PC-3 (cell line): ENCODE data around the gene BAMBI. TPM values are rescaled to one million over a fixed set of nuclear protein-coding genes. Genes with fewer than 3 reads are reported as not detected.

Experiments used
- ATAC-seq: fragments of 200-7000 bp; cut with Tn5 transposase; 2 replicates; pipeline ENCODE4 v1.9.1; 2020; ENCODE audit warnings: mild to moderate bottlenecking, moderate library complexity
- BruUV-seq: library from RNA; stranded (reverse); fragments of 400-500 nt; replicated peaks from 2 replicates; lab custom pipeline; 2021; lab: Mats Ljungman, UMichigan
- CTCF ChIA-PET: fragments of 300-600 bp; sonication (Branson Sonifier 250); formaldehyde crosslinking; loops from one replicate; lab custom pipeline; 2022; ENCODE audit warnings: antibody characterized with exemption; lab: Charles Lee
- POLR2A ChIA-PET: fragments of 300-600 bp; sonication (Branson Sonifier 250); formaldehyde crosslinking; loops from one replicate; lab custom pipeline; 2022; ENCODE audit warnings: antibody characterized with exemption; ENCODE audit not compliant: unreplicated experiment; lab: Charles Lee
- DNase-seq: peaks from one replicate; pipeline ENCODE4 v3.0.0-alpha.2; 2015
- H2AFZ ChIP-seq: fragments of 300-600 bp; sonication (generic); 2 replicates; pipeline ENCODE4 v1.6.0; 2016; ENCODE audit warnings: antibody characterized with exemption, low read length
- H3F3A ChIP-seq: fragments of 300-600 bp; sonication (generic); one replicate; pipeline ENCODE4 v1.6.0; 2017; ENCODE audit warnings: antibody characterized with exemption, low read length, control low read depth, mild to moderate bottlenecking; ENCODE audit not compliant: unreplicated experiment
- H3K27ac ChIP-seq: fragments of 300-600 bp; sonication (generic); 2 replicates; pipeline ENCODE4 v1.5.1; 2016; ENCODE audit warnings: mild to moderate bottlenecking, low read length
- H3K27me3 ChIP-seq: fragments of 300-600 bp; sonication (generic); 2 replicates; pipeline ENCODE4 v1.6.1; 2016; ENCODE audit warnings: low read length, mixed read lengths
- H3K36me3 ChIP-seq: fragments of 300-600 bp; sonication (generic); 2 replicates; pipeline ENCODE4 v1.6.1; 2016; ENCODE audit warnings: low read depth, mixed run types, low read length, mixed read lengths
- H3K4me1 ChIP-seq: fragments of 300-600 bp; sonication (generic); 2 replicates; pipeline ENCODE4 v1.5.1; 2016; ENCODE audit warnings: low read length; ENCODE audit not compliant: insufficient read depth
- H3K4me2 ChIP-seq: fragments of 300-600 bp; sonication (generic); 2 replicates; pipeline ENCODE4 v1.6.0; 2016; ENCODE audit warnings: low read length
- H3K4me3 ChIP-seq: fragments of 300-600 bp; sonication (generic); 2 replicates; pipeline ENCODE4 v1.5.1; 2016; ENCODE audit warnings: mild to moderate bottlenecking, low read length, mixed read lengths
- H3K79me2 ChIP-seq: fragments of 300-600 bp; sonication (generic); 2 replicates; pipeline ENCODE4 v1.6.1; 2017; ENCODE audit warnings: low read length, mixed read lengths
- H3K9ac ChIP-seq: fragments of 300-600 bp; sonication (generic); 2 replicates; pipeline ENCODE4 v1.6.0; 2016; ENCODE audit warnings: mild to moderate bottlenecking, low read length
- H3K9me2 ChIP-seq: fragments of 300-600 bp; sonication (generic); replicated peaks from 2 replicates; pipeline ENCODE4 v1.6.1; 2016; ENCODE audit warnings: mixed run types, low read length, mixed read lengths
- H3K9me3 ChIP-seq: fragments of 300-600 bp; sonication (generic); 2 replicates; pipeline ENCODE4 v1.6.1; 2016; ENCODE audit warnings: low read length, mixed read lengths
- H4K20me1 ChIP-seq: fragments of 300-600 bp; sonication (generic); 2 replicates; pipeline ENCODE4 v1.6.1; 2016; ENCODE audit warnings: low read length, mixed read lengths
- EZH2 ChIP-seq: fragments of 300-600 bp; sonication (generic); IDR thresholded peaks from one replicate; pipeline ENCODE4 v1.6.1; 2017; ENCODE audit warnings: antibody characterized with exemption, mild to moderate bottlenecking, low read length; ENCODE audit not compliant: unreplicated experiment
- EZH2phosphoT487 ChIP-seq: fragments of 300-600 bp; sonication (generic); IDR thresholded peaks from 2 replicates; pipeline ENCODE4 v1.6.1; 2018; ENCODE audit warnings: mild to moderate bottlenecking, antibody characterized with exemption, low read length, borderline replicate concordance
- intact Hi-C: fragments of 100-400 bp; cut with micrococcal nuclease; formaldehyde crosslinking; loops from 2 replicates; pipeline ENCODE4 v1.9.0; 2023
- total RNA-seq: library from RNA; depleted of rRNA; stranded (reverse); fragments of >200 nt; gene quantifications from 2 replicates; pipeline ENCODE4 v1.2.3, GENCODE V29; 2014
- TF ChIP-seq, protein P1 (sequence below): fragments of 300-600 bp; sonication (generic); conservative IDR thresholded peaks from 2 replicates; pipeline ENCODE4 v1.5.1; 2017; ENCODE audit warnings: antibody characterized with exemption, low read depth, mild to moderate bottlenecking, low read length

Gene BAMBI
- total RNA-seq, 1 experiment from 2014 or later: 9.6 TPM

DNA sequence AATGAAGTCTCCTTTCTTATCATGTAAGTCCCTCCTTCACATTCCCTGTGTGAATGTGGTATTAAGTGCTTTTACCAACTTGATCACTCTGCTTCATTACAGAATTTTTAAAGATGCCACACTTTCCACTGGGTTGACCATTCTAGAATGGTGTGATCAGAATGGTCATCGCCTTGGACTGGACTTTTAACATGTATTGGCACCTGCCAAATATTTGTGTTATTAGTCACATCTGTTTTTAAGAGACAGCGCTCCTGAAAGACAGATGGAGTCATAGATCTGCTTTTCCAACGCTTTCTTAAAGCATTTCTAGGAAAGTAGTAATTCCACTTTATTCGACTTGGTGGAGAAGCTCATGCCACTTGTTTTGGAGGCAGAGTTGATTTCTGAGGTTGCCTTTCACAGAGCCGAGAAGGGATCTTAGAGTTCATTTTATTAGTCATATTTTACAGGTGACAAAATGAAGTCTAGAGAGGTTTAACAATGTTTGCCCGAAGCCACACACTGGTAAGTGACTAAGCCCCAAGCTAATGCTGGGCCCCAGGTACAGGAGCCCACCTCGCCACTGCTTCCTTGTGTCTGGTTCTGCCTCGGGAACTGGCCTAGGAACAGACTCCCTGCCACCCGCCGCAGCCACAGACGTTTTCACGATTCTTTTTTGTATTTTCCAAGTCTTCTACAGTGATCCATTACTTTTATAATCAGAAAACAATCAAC is 10.4 kb upstream of the BAMBI start:
- Histone ChIP-seq H3K4me1 (peaks cover 15% of the 10 kb centered on the region), H3K79me2 (no peaks in the 10 kb centered on the region), H2AFZ (no peak overlapping the region), H3F3A (no peaks in the 10 kb centered on the region), H3K36me3 (no peaks in the 10 kb centered on the region), H3K4me2 (peak overlapping the region; percentile 66), H3K9ac (no peak overlapping the region), H4K20me1 (no peaks in the 10 kb centered on the region), H3K9me3 (no peaks in the 10 kb centered on the region), H3K27ac (0 out of 2 replicates have a peak overlapping the region, but pooled peaks have one; percentile 10), H3K27me3 (no peaks in the 10 kb centered on the region), H3K4me3 (no peak overlapping the region), H3K9me2 (no peaks in the 10 kb centered on the region)
- POLR2A ChIA-PET: no interaction called here
- intact Hi-C loops: no loop called here
- CTCF ChIA-PET: interaction anchor here (0.8 kb wide), 1 partner anchor 325 kb away, joined by 3 read pairs; no protein-coding TSS in a partner anchor
- TF ChIP-seq, protein P1, sequence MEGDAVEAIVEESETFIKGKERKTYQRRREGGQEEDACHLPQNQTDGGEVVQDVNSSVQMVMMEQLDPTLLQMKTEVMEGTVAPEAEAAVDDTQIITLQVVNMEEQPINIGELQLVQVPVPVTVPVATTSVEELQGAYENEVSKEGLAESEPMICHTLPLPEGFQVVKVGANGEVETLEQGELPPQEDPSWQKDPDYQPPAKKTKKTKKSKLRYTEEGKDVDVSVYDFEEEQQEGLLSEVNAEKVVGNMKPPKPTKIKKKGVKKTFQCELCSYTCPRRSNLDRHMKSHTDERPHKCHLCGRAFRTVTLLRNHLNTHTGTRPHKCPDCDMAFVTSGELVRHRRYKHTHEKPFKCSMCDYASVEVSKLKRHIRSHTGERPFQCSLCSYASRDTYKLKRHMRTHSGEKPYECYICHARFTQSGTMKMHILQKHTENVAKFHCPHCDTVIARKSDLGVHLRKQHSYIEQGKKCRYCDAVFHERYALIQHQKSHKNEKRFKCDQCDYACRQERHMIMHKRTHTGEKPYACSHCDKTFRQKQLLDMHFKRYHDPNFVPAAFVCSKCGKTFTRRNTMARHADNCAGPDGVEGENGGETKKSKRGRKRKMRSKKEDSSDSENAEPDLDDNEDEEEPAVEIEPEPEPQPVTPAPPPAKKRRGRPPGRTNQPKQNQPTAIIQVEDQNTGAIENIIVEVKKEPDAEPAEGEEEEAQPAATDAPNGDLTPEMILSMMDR: no peak
- no peak for TF ChIP-seq EZH2
- TF ChIP-seq EZH2phosphoT487: no peak
- BruUV-seq: no TSS peak
- DNase-seq: peak; percentile 76
- peak; percentile 75 for ATAC-seq

DNA sequence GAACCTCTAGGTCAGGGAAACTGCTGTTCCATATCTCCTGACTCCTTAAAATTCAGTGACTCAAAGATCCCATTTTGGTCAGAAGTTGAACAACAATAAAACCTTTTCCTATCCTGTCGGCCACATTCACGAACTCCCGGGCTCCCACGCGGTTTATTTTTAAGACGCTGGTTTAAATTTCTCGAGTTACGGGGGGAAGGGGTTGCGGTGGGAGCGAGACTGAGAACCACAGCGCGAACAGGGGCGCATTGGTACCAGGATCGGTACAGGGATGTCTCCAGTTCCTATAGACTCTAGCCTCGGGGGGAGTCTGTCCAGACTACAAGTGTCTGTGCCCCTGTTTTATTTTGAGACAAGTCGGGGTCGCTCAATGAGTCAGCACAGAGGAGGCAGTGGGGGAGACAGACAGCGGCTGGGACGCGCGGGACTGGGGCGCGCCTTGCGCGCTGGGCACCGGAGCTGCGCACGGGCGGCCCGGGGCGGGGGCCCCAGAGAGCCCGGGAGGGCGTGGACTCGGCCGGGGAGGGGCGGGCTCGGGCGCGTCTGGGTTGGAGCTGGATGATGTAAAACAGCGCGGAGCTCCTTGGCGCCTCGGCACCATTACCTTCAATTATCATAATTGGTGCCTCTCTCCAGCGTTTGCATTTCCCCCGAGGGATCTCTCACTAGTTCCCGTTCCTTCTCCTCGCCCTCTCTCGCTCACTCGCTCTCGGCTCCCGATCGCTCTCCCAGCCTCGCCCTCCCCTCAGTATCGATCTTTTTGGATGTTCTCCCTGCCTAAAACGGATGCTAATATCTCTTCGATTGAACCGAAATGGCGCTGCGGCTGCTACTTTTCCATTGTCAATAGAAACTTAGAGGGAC is 8.7 kb upstream of the BAMBI start:
- Histone ChIP-seq H3F3A (no peaks in the 10 kb centered on the region), H3K9me2 (no peaks in the 10 kb centered on the region), H3K36me3 (no peaks in the 10 kb centered on the region), H4K20me1 (no peaks in the 10 kb centered on the region), H3K4me1 (peaks cover 15% of the 10 kb centered on the region), H3K27ac (no peak overlapping the region), H3K9me3 (no peaks in the 10 kb centered on the region), H3K9ac (no peak overlapping the region), H3K27me3 (no peaks in the 10 kb centered on the region), H2AFZ (no peak overlapping the region), H3K4me2 (no peak overlapping the region), H3K79me2 (no peaks in the 10 kb centered on the region), H3K4me3 (no peak overlapping the region)
- POLR2A ChIA-PET: no interaction called here
- no TSS peak for BruUV-seq
- CTCF ChIA-PET: no interaction called here
- ATAC-seq: no peak
- TF ChIP-seq, protein P1: no peak
- no peak for TF ChIP-seq EZH2phosphoT487
- no peak for TF ChIP-seq EZH2
- intact Hi-C loops: no loop called here
- DNase-seq: no peak
